ENCODE measurements around the gene ITPK1. TPM values are rescaled to one million over a fixed set of nuclear protein-coding genes. Genes with fewer than 3 reads are reported as not detected.

ITPK1 gene
- total RNA-seq, 3 donors from 2014 or later, result 49.4 to 59.7 (median 59.1) TPM

- DNase-seq (no peak), ATAC-seq (no peak)
- peaks cover 2% of the 10 kb centered on the region for H3K36me3 Mint-ChIP-seq (ENCODE audit: insufficient read depth)
- no peaks in the 10 kb centered on the region for H3K9me3 Mint-ChIP-seq
- H3K4me3 Mint-ChIP-seq, result no peak overlapping the region
- H3K27me3 Mint-ChIP-seq (ENCODE audit: low read depth), result no peaks in the 10 kb centered on the region
- peaks cover 24% of the 10 kb centered on the region for H3K4me1 Mint-ChIP-seq (ENCODE audit: low read depth)
These were observed 103.9 kb downstream of the ITPK1 start for GRCh38 chr14:93011650-93012325.

- no peak for ATAC-seq
- Mint-ChIP-seq H3K36me3 (ENCODE audit: insufficient read depth) (peaks cover 2% of the 10 kb centered on the region), H3K27me3 (ENCODE audit: low read depth) (no peaks in the 10 kb centered on the region), H3K9me3 (no peaks in the 10 kb centered on the region), H3K4me1 (ENCODE audit: low read depth) (peaks cover 24% of the 10 kb centered on the region), H3K4me3 (no peak overlapping the region)
- DNase-seq, result no peak
These were observed 104.6 kb downstream of the ITPK1 start for GRCh38 chr14:93011141-93011529.

DNA sequence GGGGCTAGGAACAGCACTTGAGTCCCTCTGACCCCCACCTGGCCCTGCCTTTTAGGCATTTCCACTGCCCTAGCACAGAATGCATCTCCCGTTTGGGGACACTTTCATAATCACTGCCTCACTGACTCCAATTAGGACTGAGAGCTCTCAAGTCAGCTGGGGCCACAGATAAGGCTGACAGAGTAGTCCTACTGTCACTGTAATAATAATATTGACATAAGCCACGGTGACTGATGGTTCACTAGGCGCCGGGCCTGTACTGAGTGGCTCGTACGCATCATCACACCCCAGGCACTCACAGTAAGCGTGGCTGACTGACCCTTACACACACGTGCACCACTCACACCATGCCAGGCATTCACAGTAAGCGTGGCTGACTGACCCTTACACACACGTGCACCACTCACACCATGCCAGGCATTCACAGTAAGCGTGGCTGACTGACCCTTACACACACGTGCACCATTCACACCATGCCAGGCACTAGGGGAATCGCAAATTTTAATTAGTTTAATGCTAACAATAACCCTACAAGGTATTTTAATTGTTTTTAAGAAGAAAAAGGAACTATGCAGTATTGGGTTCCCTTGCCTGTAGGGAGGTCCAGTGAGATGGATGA, 105.1 kb downstream of the ITPK1 start:
- no peaks in the 10 kb centered on the region for H3K27me3 Mint-ChIP-seq (ENCODE audit: low read depth)
- ATAC-seq (no peak), DNase-seq (no peak)
- no peak overlapping the region for H3K4me3 Mint-ChIP-seq
- peaks cover 24% of the 10 kb centered on the region for H3K4me1 Mint-ChIP-seq (ENCODE audit: low read depth)
- peaks cover 2% of the 10 kb centered on the region for H3K36me3 Mint-ChIP-seq (ENCODE audit: insufficient read depth)
- H3K9me3 Mint-ChIP-seq, result no peaks in the 10 kb centered on the region

DNA sequence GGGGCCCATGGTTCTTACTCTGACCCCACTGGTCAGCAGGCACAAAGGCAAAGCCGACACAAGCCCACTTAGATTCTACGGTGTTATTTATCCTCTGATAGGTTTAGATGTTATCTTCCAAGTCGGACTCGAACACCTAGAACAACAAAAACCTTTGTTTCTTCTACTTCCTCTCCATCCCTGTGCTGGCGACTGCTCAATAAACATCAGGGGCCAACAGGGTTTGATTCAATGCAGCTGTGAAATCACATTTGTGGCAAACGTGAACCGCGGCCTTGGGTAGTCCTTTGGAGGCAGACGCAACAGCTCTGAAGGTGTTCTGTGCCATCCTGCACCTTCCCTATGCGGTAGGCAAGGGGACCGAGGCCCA, 105.6 kb downstream of the ITPK1 start:
- Mint-ChIP-seq H3K9me3 (no peaks in the 10 kb centered on the region), H3K4me1 (ENCODE audit: low read depth) (peaks cover 22% of the 10 kb centered on the region), H3K27me3 (ENCODE audit: low read depth) (no peaks in the 10 kb centered on the region), H3K36me3 (ENCODE audit: insufficient read depth) (peaks cover 2% of the 10 kb centered on the region), H3K4me3 (no peak overlapping the region)
- DNase-seq (no peak), ATAC-seq (no peak)

DNA sequence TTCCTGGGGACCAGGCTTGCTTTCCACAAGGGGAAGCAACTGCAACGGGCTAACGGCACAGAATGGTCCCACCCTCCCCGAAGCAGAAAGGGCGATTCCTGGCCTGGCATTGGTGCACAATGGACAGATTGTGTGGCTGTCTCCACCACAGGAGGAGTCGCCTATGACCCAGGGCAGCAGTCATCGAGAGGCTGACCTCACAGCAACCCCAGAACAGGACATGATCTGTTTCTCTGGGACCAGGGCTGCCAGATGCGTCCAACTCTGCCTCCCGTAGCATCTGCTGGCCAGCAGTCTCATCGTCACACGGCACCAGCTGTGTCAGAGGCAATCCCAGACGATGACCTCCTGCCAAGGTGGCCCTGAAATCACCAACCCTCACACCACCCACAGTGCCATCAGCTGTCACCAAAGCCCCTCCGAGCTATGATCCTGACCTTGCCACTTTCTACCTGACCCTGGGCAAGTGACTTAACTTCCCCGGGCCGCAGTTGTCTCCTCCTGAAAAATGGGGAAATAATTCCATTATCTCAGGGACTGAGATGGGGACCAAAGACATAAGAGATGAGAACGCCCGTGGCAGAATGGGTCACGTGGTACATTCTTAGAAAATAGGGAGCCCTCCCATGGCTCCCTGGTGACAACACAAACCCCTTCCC, 106.1 kb downstream of the ITPK1 start:
- Mint-ChIP-seq H3K27me3 (ENCODE audit: low read depth) (no peaks in the 10 kb centered on the region), H3K4me1 (ENCODE audit: low read depth) (peaks cover 19% of the 10 kb centered on the region), H3K36me3 (ENCODE audit: insufficient read depth) (no peaks in the 10 kb centered on the region), H3K4me3 (no peak overlapping the region), H3K9me3 (no peaks in the 10 kb centered on the region)
- no peak for ATAC-seq
- no peak for DNase-seq

DNA sequence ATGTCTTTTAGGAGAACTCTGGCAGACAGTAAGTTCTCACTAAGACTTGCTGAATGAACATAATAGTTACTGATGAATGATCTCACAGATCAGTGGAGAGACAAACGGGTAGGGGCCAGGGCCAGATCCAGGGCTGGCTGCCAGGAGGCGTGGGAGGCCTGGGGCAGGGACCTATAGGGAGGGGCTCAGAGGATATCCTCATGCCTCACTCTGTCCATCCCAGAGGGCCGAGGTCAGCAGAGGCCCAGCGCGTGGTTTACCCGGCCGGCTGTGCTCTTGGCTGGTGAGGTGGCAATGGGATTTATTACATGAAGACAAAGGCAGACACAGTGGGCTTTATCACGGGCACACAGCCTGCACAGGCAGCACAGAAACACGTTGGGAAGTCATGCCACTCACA, 107.3 kb downstream of the ITPK1 start:
- DNase-seq (no peak), ATAC-seq (no peak)
- H3K27me3 Mint-ChIP-seq (ENCODE audit: low read depth), result no peaks in the 10 kb centered on the region
- no peaks in the 10 kb centered on the region for H3K9me3 Mint-ChIP-seq
- H3K36me3 Mint-ChIP-seq (ENCODE audit: insufficient read depth), result peaks cover 2% of the 10 kb centered on the region
- no peak overlapping the region for H3K4me3 Mint-ChIP-seq
- peaks cover 14% of the 10 kb centered on the region for H3K4me1 Mint-ChIP-seq (ENCODE audit: low read depth)

DNA sequence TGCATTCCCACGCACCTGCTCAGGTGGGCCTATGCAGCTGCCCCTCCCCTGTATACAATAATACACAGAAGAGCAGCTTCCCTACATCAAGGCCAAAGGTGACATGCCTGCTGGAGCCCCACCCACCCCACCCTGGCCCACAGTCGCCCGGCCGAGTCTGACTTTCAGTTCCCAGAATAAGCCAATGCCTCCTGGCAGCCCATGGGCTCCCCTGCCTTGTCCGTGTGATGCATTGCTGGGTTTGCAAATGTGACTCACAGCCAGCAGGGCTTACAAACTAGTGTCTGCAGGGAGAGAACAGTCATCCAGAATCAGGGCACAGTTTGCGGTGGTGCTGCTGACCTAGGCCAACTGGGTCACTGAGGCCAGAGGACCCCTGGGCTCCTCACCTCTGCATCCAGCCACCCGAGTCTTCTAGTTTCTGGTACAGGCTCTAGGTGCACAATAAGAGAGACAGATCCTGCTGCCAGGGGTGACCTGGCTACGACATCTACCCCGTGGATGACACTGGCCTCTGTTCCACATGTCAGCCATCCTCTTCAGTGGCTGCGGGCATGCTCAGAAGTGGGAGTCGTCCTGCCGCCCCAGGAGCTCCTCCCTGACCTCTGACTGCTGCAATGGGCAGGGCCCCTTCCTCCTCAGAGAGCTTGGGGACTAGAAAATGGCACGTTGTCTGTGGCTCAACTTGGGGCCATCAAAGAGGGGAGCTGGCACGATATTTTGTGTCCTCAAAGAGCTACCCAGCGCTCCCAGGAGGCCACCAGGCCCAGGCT, 108.3 kb downstream of the ITPK1 start:
- no peak overlapping the region for H3K4me3 Mint-ChIP-seq
- no peak for DNase-seq
- H3K36me3 Mint-ChIP-seq (ENCODE audit: insufficient read depth), result peaks cover 2% of the 10 kb centered on the region
- peaks cover 10% of the 10 kb centered on the region for H3K4me1 Mint-ChIP-seq (ENCODE audit: low read depth)
- ATAC-seq, result no peak
- no peaks in the 10 kb centered on the region for H3K27me3 Mint-ChIP-seq (ENCODE audit: low read depth)
- no peaks in the 10 kb centered on the region for H3K9me3 Mint-ChIP-seq

DNA sequence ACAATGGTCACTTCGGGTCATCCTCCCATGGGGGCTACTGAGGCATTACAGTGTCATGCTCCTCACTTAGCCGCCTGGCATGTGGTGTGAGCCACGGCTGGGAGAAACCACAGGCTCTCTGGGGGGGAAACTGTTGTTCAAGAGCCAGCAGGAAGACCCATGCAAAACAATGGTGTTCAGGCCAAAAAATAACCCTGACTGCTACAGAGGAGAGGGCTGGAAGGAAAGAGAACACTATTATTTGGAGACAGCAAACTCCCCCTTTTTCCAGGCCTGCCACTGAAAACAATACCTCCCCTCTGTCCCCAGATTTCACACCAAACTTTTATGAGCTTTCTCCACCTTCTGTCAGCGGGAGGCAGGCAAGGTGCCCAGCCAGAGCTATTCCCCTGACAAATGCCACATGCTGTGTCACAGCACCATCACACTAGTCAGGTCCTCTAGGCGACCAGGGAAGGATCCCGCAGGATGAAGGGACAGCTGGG, 109.1 kb downstream of the ITPK1 start:
- no peak overlapping the region for H3K4me3 Mint-ChIP-seq

GRCh38 chr14:93005838-93006237, 109.9 kb downstream of the ITPK1 start:
- Mint-ChIP-seq H3K4me1 (ENCODE audit: low read depth) (peaks cover 5% of the 10 kb centered on the region), H3K9me3 (no peaks in the 10 kb centered on the region), H3K4me3 (no peak overlapping the region), H3K36me3 (ENCODE audit: insufficient read depth) (peaks cover 2% of the 10 kb centered on the region), H3K27me3 (ENCODE audit: low read depth) (no peaks in the 10 kb centered on the region)
- DNase-seq (no peak), ATAC-seq (no peak)

More for the DNA sequence above, 109.1 kb downstream of the ITPK1 start:
- Mint-ChIP-seq H3K36me3 (ENCODE audit: insufficient read depth) (peaks cover 2% of the 10 kb centered on the region), H3K4me1 (ENCODE audit: low read depth) (peaks cover 5% of the 10 kb centered on the region), H3K9me3 (no peaks in the 10 kb centered on the region), H3K27me3 (ENCODE audit: low read depth) (no peaks in the 10 kb centered on the region)
- ATAC-seq (no peak), DNase-seq (no peak)

DNA sequence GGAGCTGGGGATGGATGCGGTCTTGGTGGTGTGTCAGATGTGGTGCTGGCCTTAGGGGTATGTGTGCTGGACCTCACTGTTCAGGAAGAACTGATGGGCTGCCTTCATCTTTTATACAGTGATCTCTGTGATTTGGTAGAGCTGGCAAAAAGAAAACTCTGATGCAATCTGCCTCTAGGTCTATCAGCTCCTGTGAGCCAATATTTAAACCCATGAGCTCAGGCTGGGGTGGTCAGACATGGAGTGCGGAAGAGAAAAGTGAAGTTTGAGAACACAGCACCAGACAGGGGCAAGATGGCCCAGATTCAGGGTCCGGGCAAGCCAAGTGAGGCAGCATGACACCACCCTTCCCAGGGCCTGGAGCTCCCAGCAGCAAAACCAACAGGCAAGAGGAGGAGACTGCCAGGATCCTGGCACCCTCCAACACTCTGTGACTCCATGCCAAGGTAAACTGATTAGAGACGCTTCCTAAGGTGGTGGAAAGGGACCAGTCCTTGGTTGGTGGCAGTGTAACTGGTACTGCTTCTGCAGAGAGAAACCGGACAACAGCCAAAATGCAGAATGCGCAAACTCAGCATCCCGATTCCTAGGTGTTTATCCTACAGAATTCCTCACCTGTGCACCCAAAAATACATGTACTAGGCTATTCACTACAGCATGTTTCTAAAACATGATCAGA, 110.5 kb downstream of the ITPK1 start:
- Mint-ChIP-seq H3K36me3 (ENCODE audit: insufficient read depth) (peaks cover 2% of the 10 kb centered on the region), H3K4me1 (ENCODE audit: low read depth) (peaks cover 5% of the 10 kb centered on the region), H3K27me3 (ENCODE audit: low read depth) (no peaks in the 10 kb centered on the region), H3K9me3 (no peaks in the 10 kb centered on the region), H3K4me3 (no peak overlapping the region)
- DNase-seq (no peak), ATAC-seq (no peak)

DNA sequence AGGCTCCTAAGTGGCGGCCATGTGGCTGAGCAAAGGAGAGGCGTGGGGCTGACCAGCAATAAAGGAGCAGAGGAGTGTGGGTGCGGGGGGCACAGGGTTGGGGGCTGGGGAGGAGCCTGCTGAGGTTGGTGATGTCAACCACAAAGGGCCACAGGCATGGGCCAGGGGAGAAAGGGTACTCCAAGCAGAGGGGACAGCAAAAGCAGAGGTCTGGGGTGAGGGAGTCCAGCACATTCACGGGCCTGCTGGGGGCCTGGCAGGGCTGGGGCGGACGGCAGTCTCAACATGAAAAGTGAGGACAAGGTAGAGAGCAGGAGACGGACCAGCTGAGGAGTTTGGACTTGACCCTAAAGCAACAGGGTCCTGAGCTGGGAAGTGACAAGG, 111.0 kb downstream of the ITPK1 start:
- DNase-seq (no peak), ATAC-seq (no peak)
- no peaks in the 10 kb centered on the region for H3K9me3 Mint-ChIP-seq
- peaks cover 4% of the 10 kb centered on the region for H3K36me3 Mint-ChIP-seq (ENCODE audit: insufficient read depth)
- no peak overlapping the region for H3K4me3 Mint-ChIP-seq
- peaks cover 5% of the 10 kb centered on the region for H3K4me1 Mint-ChIP-seq (ENCODE audit: low read depth)
- no peaks in the 10 kb centered on the region for H3K27me3 Mint-ChIP-seq (ENCODE audit: low read depth)

DNA sequence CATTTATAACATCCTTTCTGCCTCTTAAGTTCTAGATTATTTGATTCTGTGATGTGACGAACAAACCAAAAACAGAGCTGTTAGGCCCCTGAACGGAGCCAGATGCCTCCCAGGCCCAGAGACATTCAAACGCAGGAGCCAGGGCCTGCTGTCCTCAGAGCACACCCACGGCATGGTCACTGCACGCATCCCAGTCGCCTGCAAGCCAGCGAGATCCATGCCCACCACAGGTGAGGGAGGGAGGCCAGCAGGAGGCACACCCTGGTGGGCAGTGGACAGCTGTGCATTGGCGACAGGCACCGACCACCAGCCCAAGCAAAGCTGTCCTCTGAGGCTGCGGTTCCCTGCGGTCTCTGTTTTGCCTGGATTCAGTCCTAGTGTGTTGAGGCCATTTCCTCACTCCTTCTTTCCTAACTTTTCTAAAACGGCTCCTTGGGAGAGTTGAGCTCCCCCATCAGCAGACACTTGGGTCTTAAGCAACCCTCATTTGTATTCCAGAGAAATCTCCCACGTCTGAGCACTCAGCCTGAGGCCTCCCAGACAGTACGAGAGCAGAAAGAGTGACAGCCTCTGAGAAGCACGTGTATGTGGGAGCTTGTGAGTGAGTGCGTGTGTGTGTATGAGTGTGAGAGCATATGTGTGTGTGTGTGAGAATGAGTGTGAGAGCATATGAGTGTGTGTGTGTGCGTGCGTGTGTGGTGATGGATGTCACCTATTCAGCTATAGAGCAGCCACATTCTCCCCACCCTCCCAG, 111.6 kb downstream of the ITPK1 start:
- H3K4me3 Mint-ChIP-seq, result no peak overlapping the region
- peaks cover 6% of the 10 kb centered on the region for H3K36me3 Mint-ChIP-seq (ENCODE audit: insufficient read depth)
- H3K27me3 Mint-ChIP-seq (ENCODE audit: low read depth), result no peaks in the 10 kb centered on the region
- ATAC-seq (no peak), DNase-seq (no peak)
- peaks cover 5% of the 10 kb centered on the region for H3K4me1 Mint-ChIP-seq (ENCODE audit: low read depth)
- H3K9me3 Mint-ChIP-seq, result no peaks in the 10 kb centered on the region

GRCh38 chr14:93002851-93003298, 112.8 kb downstream of the ITPK1 start:
- Mint-ChIP-seq H3K9me3 (no peaks in the 10 kb centered on the region), H3K4me3 (no peak overlapping the region), H3K27me3 (ENCODE audit: low read depth) (no peaks in the 10 kb centered on the region), H3K36me3 (ENCODE audit: insufficient read depth) (peaks cover 6% of the 10 kb centered on the region), H3K4me1 (ENCODE audit: low read depth) (peaks cover 5% of the 10 kb centered on the region)
- DNase-seq (no peak), ATAC-seq (no peak)

Measured in activated T-cell treated with anti-CD3 and anti-CD28 coated beads, Interleukin-2, amount 50 U/mL, for 4 hours (primary cell).